Activated CD4-positive, alpha-beta T cell treated with anti-CD3 and anti-CD28 coated beads, Interleukin-2, amount 10 ng/mL, durations not matched to agents 7 days and 5 days (primary cell): ENCODE results near the gene PLEKHO1. TPM values are rescaled to one million over a fixed set of nuclear protein-coding genes. Genes with fewer than 3 reads are reported as not detected.
"Not testable (repeated sequence)": the region's sequence is repeated elsewhere in the genome, so short reads cannot be mapped to it uniquely, and the experiment has no call there.

Source experiments
- CTCF ChIA-PET: fragments of 350-600 bp; sonication (Branson Sonifier 250); formaldehyde crosslinking; loops from one replicate; lab custom pipeline; 2021; ENCODE audit warnings: antibody characterized with exemption; lab: Charles Lee
- POLR2A ChIA-PET: fragments of 350-600 bp; sonication (Branson Sonifier 250); formaldehyde crosslinking; loops from one replicate; lab custom pipeline; 2021; ENCODE audit warnings: antibody characterized with exemption; lab: Charles Lee
- DNase-seq: peaks from one replicate; pipeline ENCODE4 v3.0.0-alpha.2; 2020
- H3K27ac Mint-ChIP-seq: one replicate; pipeline ENCODE4 v1.8.0; 2021; ENCODE audit warnings: mild to moderate bottlenecking, moderate library complexity, mixed read lengths
- H3K27me3 Mint-ChIP-seq: one replicate; pipeline ENCODE4 v1.8.0; 2021; ENCODE audit warnings: mixed read lengths
- H3K36me3 Mint-ChIP-seq: one replicate; pipeline ENCODE4 v1.8.0; 2021; ENCODE audit warnings: low read depth, mixed read lengths
- H3K4me1 Mint-ChIP-seq: one replicate; pipeline ENCODE4 v1.8.0; 2021; ENCODE audit warnings: mixed read lengths
- H3K4me3 Mint-ChIP-seq: one replicate; pipeline ENCODE4 v1.8.0; 2021; ENCODE audit warnings: mild to moderate bottlenecking, moderate library complexity, mixed read lengths
- H3K9me3 Mint-ChIP-seq: one replicate; pipeline ENCODE4 v1.8.0; 2021; ENCODE audit warnings: mixed read lengths
- total RNA-seq, 2 experiments: library from RNA; stranded (reverse); gene quantifications; one replicate each; pipeline ENCODE4 v1.2.3, GENCODE V29; 2021

PLEKHO1 gene
- total RNA-seq, 2 experiments from 2014 or later, result 65.6 to 67.7 TPM

DNA sequence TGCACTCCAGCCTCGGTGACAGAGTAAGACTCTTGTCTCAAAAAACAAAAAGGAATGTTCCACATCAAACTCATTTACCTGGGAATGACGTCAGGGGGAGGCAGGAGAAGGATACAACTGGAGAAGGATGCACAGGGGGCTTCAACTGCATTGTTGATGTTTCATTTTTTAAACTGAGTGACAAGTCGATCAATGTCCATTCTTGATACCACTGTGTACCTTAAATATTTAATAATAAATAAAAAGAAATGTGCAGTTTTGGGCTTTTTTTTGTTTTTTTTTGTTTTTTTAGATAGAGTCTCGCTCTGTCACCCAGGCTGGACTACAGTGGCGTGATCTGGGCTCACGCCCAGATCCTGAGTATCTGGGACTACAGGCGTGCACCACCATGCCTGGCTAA, 35.8 kb downstream of the PLEKHO1 start:
- Mint-ChIP-seq H3K27ac (no peak overlapping the region), H3K27me3 (no peaks in the 10 kb centered on the region), H3K9me3 (no peaks in the 10 kb centered on the region), H3K4me3 (no peak overlapping the region), H3K4me1 (peaks cover 16% of the 10 kb centered on the region), H3K36me3 (no peaks in the 10 kb centered on the region)
- DNase-seq, result no peak
- POLR2A ChIA-PET, result no interaction called here
- CTCF ChIA-PET, result interaction anchor here (2.1 to 2.7 kb wide), 2 partner anchors 17 to 112 kb away, joined by 11 to 23 read pairs; no protein-coding TSS in a partner anchor

GRCh38 chr1:150186438-150186788, 36.7 kb downstream of the PLEKHO1 start:
- CTCF ChIA-PET, result interaction anchor here (0.7 to 2.7 kb wide), 12 partner anchors 9 to 298 kb away, joined by 3 to 23 read pairs (median 6); partner anchors contain the start of gene OTUD7B
- H3K27me3 Mint-ChIP-seq, H3K27ac Mint-ChIP-seq, H3K9me3 Mint-ChIP-seq, DNase-seq, H3K4me3 Mint-ChIP-seq, H3K36me3 Mint-ChIP-seq: not testable (repeated sequence)
- peaks cover 16% of the 10 kb centered on the region for H3K4me1 Mint-ChIP-seq
- POLR2A ChIA-PET, result interaction anchor here (0.6 to 1.9 kb wide), 2 partner anchors 24 to 299 kb away, joined by 5 to 14 read pairs; a partner anchor contains a TSS

GRCh38 chr1:150186789-150187559, 37.3 kb downstream of the PLEKHO1 start:
- CTCF ChIA-PET, result interaction anchor here (0.6 to 2.7 kb wide), 27 partner anchors 9 to 1347 kb away, joined by 3 to 23 read pairs (median 4); partner anchors contain the start of genes OTUD7B and VPS45

GRCh38 chr1:150187560-150187931, 37.8 kb downstream of the PLEKHO1 start:
- Mint-ChIP-seq H3K27me3 (no peaks in the 10 kb centered on the region), H3K4me1 (peaks cover 13% of the 10 kb centered on the region), H3K4me3 (no peak overlapping the region), H3K27ac (peak overlapping the region; percentile 37), H3K36me3 (no peaks in the 10 kb centered on the region), H3K9me3 (no peaks in the 10 kb centered on the region)
- POLR2A ChIA-PET, result interaction anchor here (1.9 kb wide), 1 partner anchor 300 kb away, joined by 14 read pairs; a partner anchor contains a TSS
- no peak for DNase-seq
- CTCF ChIA-PET, result interaction anchor here (0.6 to 2.7 kb wide), 22 partner anchors 8 to 1346 kb away, joined by 3 to 23 read pairs (median 5); partner anchors contain the start of genes OTUD7B and VPS45

More at GRCh38 chr1:150186789-150187559, 37.3 kb downstream of the PLEKHO1 start:
- H3K4me1 Mint-ChIP-seq, result peaks cover 13% of the 10 kb centered on the region
- POLR2A ChIA-PET, result interaction anchor here (0.6 to 1.9 kb wide), 2 partner anchors 25 to 299 kb away, joined by 5 to 14 read pairs; a partner anchor contains a TSS
- no peaks in the 10 kb centered on the region for H3K27me3 Mint-ChIP-seq
- DNase-seq, result peak; percentile 23
- H3K36me3 Mint-ChIP-seq, result no peaks in the 10 kb centered on the region
- no peak overlapping the region for H3K4me3 Mint-ChIP-seq
- peak overlapping the region; percentile 37 for H3K27ac Mint-ChIP-seq
- H3K9me3 Mint-ChIP-seq, result no peaks in the 10 kb centered on the region

DNA sequence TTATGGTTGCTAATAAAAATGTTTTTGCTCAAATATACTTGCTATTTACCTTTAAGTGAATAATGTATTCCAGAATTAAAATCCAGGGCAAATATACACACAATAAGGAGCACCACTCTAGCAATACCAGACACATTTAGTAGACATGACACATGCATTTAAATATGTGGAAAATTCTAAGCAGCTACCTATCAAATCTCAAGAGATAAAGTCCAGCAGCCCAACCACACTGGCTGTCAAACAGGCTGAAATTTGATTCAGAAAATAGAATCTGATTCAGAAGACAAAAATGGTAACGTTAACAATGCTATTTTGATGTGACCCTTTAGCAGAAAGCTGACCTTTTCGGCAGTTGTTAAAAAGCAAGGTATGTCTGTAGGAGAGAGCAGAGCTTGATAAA, 42.3 kb downstream of the PLEKHO1 start:
- DNase-seq, result no peak
- Mint-ChIP-seq H3K4me3 (no peak overlapping the region), H3K36me3 (no peaks in the 10 kb centered on the region), H3K27ac (no peak overlapping the region), H3K9me3 (no peaks in the 10 kb centered on the region), H3K4me1 (peaks cover 9% of the 10 kb centered on the region), H3K27me3 (peaks cover 3% of the 10 kb centered on the region)
- ChIA-PET CTCF (interaction anchor here (0.6 to 1.3 kb wide), 2 partner anchors 28 to 141 kb away, joined by 4 read pairs; no protein-coding TSS in a partner anchor), POLR2A (interaction anchor here (0.5 kb wide), 1 partner anchor 1205 kb away, joined by 3 read pairs; no protein-coding TSS in a partner anchor)

DNA sequence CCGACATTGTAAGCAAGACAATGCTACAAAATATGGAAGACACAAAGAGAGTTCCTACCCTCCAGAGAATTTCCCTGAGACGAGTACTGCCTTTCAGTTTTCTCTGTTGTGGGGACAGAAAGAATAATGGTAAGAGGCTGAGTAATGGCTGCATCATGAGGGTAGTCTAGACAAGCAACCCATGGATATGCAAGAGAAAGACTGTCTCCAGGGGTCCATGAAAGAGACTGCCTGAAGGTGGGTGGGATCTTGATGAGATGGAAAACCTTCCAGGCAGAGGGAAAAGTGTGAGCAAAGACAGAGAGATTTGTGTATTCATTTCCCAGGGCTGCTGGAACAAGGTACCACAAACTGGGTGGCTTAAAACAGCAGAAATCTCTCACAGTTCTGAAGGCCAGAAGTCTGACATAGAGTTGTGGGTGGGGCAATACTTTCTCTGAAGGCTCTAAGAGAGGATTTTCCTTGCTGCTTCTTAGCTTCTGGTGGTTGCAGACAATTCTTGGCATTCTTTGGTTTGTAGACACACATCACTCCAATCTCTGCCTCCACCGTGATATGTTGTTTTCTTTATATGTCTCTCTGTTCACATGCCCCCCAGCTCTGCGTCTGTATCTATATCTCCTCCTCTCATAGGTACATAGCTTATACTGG, 44.8 kb downstream of the PLEKHO1 start:
- ChIA-PET POLR2A (interaction anchor here (0.6 kb wide), 1 partner anchor 19 kb away, joined by 3 read pairs; no protein-coding TSS in a partner anchor), CTCF (interaction anchor here (1.2 kb wide), 1 partner anchor 121 kb away, joined by 3 read pairs; no protein-coding TSS in a partner anchor)
- H3K36me3 Mint-ChIP-seq, result no peaks in the 10 kb centered on the region
- H3K27me3 Mint-ChIP-seq, result peaks cover 11% of the 10 kb centered on the region
- H3K9me3 Mint-ChIP-seq, result no peaks in the 10 kb centered on the region
- DNase-seq, result no peak
- H3K4me3 Mint-ChIP-seq, result no peak overlapping the region
- H3K4me1 Mint-ChIP-seq, result no peaks in the 10 kb centered on the region
- H3K27ac Mint-ChIP-seq, result no peak overlapping the region

- Mint-ChIP-seq H3K4me3 (no peak overlapping the region), H3K4me1 (no peaks in the 10 kb centered on the region), H3K27ac (no peak overlapping the region), H3K27me3 (peaks cover 15% of the 10 kb centered on the region), H3K9me3 (no peaks in the 10 kb centered on the region), H3K36me3 (no peaks in the 10 kb centered on the region)
- DNase-seq, result no peak
- ChIA-PET CTCF (interaction anchor here (1.5 kb wide), 1 partner anchor 9 kb away, joined by 5 read pairs; no protein-coding TSS in a partner anchor), POLR2A (no interaction called here)
Measured at GRCh38 chr1:150196417-150196816, 46.7 kb downstream of the PLEKHO1 start.

GRCh38 chr1:150207281-150207971, 57.7 kb downstream of the PLEKHO1 start:
- Mint-ChIP-seq H3K4me3 (no peak overlapping the region), H3K27me3 (peaks cover 11% of the 10 kb centered on the region), H3K27ac (no peak overlapping the region), H3K36me3 (no peaks in the 10 kb centered on the region), H3K9me3 (no peaks in the 10 kb centered on the region), H3K4me1 (no peaks in the 10 kb centered on the region)
- DNase-seq, result no peak
- ChIA-PET POLR2A (no interaction called here), CTCF (interaction anchor here (0.6 to 0.9 kb wide), 2 partner anchors 145 to 1044 kb away, joined by 3 read pairs; no protein-coding TSS in a partner anchor)

GRCh38 chr1:150208460-150208859, 58.7 kb downstream of the PLEKHO1 start:
- H3K27ac Mint-ChIP-seq, H3K36me3 Mint-ChIP-seq, H3K9me3 Mint-ChIP-seq, DNase-seq, H3K4me3 Mint-ChIP-seq, POLR2A ChIA-PET, H3K4me1 Mint-ChIP-seq: not testable (repeated sequence)
- CTCF ChIA-PET, result interaction anchor here (0.9 kb wide), 1 partner anchor 146 kb away, joined by 3 read pairs; no protein-coding TSS in a partner anchor
- peaks cover 11% of the 10 kb centered on the region for H3K27me3 Mint-ChIP-seq

Other genes with a start within 250 kb of the PLEKHO1 start
- 1 to 10 TPM; 7.5 to 7.7 TPM for gene SV2A, start 232.1 kb upstream of the PLEKHO1 start, total RNA-seq
- 100 to 1,000 TPM in 1 of 2 experiments, 10 to 100 TPM in 1; 90.2 to 101 TPM for gene SF3B4, start 222.1 kb upstream of the PLEKHO1 start, total RNA-seq
- 1 to 10 TPM; 2.1 to 2.8 TPM for gene MTMR11, start 213.0 kb upstream of the PLEKHO1 start, total RNA-seq
- gene OTUD7B, start 139.2 kb upstream of the PLEKHO1 start, total RNA-seq, result 10 to 100 TPM in 1 of 2 experiments, 1 to 10 TPM in 1; 9.9 to 10.6 TPM
- 10 to 100 TPM; 34.1 to 38.1 TPM for gene VPS45, start 82.1 kb upstream of the PLEKHO1 start, total RNA-seq
- gene ANP32E, start 86.2 kb downstream of the PLEKHO1 start, total RNA-seq, result 100 to 1,000 TPM; 164 to 173 TPM
- gene CA14, start 107.9 kb downstream of the PLEKHO1 start, total RNA-seq, result not detected
- 100 to 1,000 TPM; 130 to 137 TPM for gene APH1A, start 119.1 kb downstream of the PLEKHO1 start, total RNA-seq
- 1 to 10 TPM; 2.4 to 3.5 TPM for gene C1orf54, start 122.9 kb downstream of the PLEKHO1 start, total RNA-seq
- 1 to 10 TPM; 1.7 to 2.1 TPM for gene CIART, start 132.6 kb downstream of the PLEKHO1 start, total RNA-seq
- 10 to 100 TPM; 69.6 to 72.9 TPM for gene MRPS21, start 143.9 kb downstream of the PLEKHO1 start, total RNA-seq
- gene PRPF3, start 171.6 kb downstream of the PLEKHO1 start, total RNA-seq, result 10 to 100 TPM; 83.2 to 87.7 TPM
- 10 to 100 TPM; 36.4 to 43.6 TPM for gene RPRD2, start 214.2 kb downstream of the PLEKHO1 start, total RNA-seq